Panc1 (cell line): ENCODE measurements around the gene LTF. TPM values are rescaled to one million over a fixed set of nuclear protein-coding genes. Genes with fewer than 3 reads are reported as not detected.

Source experiments
- ATAC-seq: fragments of 200-7000 bp; cut with Tn5 transposase; 2 replicates; pipeline ENCODE4 v1.9.1; 2020; ENCODE audit warnings: mild to moderate bottlenecking, moderate library complexity
- BruUV-seq: library from RNA; stranded (reverse); fragments of 400-500 nt; replicated peaks from 2 replicates; lab custom pipeline; 2021; lab: Mats Ljungman, UMichigan
- CTCF ChIA-PET: fragments of 300-600 bp; sonication (Branson Sonifier 250); formaldehyde crosslinking; loops from one replicate; lab custom pipeline; 2022; ENCODE audit warnings: antibody characterized with exemption; lab: Charles Lee
- POLR2A ChIA-PET: fragments of 300-600 bp; sonication (Branson Sonifier 250); formaldehyde crosslinking; loops from one replicate; lab custom pipeline; 2022; ENCODE audit warnings: antibody characterized with exemption; lab: Charles Lee
- DNase-seq: peaks from one replicate; pipeline ENCODE4 v3.0.0-alpha.2; 2010; ENCODE audit warnings: low read depth, low spot score
- H3K27ac ChIP-seq: 2 replicates; pipeline ENCODE4 v1.5.1; 2011; ENCODE audit warnings: mild to moderate bottlenecking, low read length, inconsistent platforms
- H3K27me3 ChIP-seq: fragments of 200-500 bp; sonication (Bioruptor generic); 2 replicates; pipeline ENCODE4 v1.6.0; 2014; ENCODE audit warnings: low read length, inconsistent platforms; ENCODE audit not compliant: control insufficient read depth, insufficient read depth
- H3K36me3 ChIP-seq: fragments of 200-500 bp; sonication (Bioruptor generic); 2 replicates; pipeline ENCODE4 v1.5.1; 2014; ENCODE audit warnings: inconsistent platforms, mild to moderate bottlenecking, low read length, moderate library complexity; ENCODE audit not compliant: control insufficient read depth, insufficient read depth
- H3K4me1 ChIP-seq: 2 replicates; pipeline ENCODE4 v1.5.1; 2011; ENCODE audit warnings: inconsistent platforms, mild to moderate bottlenecking, low read length, moderate library complexity; ENCODE audit not compliant: control insufficient read depth, insufficient read depth
- H3K4me3 ChIP-seq, 2 experiments: 2 replicates each; pipeline ENCODE4 v1.5.1; 2011 to 2012; ENCODE audit warnings: low read depth in 2 of 2, low read length in 2 of 2, mild to moderate bottlenecking in 2 of 2, inconsistent platforms in 1 of 2, moderate library complexity in 1 of 2
- H3K9me3 ChIP-seq: fragments of 200-500 bp; sonication (Bioruptor generic); 2 replicates; pipeline ENCODE4 v1.5.1; 2014; ENCODE audit warnings: low read depth, mild to moderate bottlenecking, inconsistent platforms, low read length, moderate library complexity; ENCODE audit not compliant: control insufficient read depth, insufficient read depth
- CTCF ChIP-seq: fragments of 450-650 bp; IDR thresholded peaks from 2 replicates; pipeline ENCODE4 v1.5.1; 2017; ENCODE audit warnings: mild to moderate bottlenecking
- POLR2AphosphoS5 ChIP-seq: IDR thresholded peaks from 2 replicates; pipeline ENCODE4 v1.6.1; 2012; ENCODE audit warnings: mild to moderate bottlenecking, low read depth, low read length, moderate library complexity
- REST ChIP-seq, 2 experiments: IDR thresholded peaks; 2 replicates each; pipeline ENCODE4 v1.6.1; 2011 to 2012; ENCODE audit warnings: low read depth in 2 of 2, control low read depth in 1 of 2, low read length in 1 of 2, mild to moderate bottlenecking in 1 of 2, moderate library complexity in 1 of 2; ENCODE audit not compliant: insufficient read depth in 1 of 2
- SIN3A ChIP-seq: IDR thresholded peaks from 2 replicates; pipeline ENCODE4 v1.6.1; 2012; ENCODE audit warnings: low read depth, mild to moderate bottlenecking, low read length, moderate library complexity, borderline replicate concordance; ENCODE audit not compliant: insufficient read depth
- TCF7L2 ChIP-seq: IDR thresholded peaks from 2 replicates; pipeline ENCODE4 v1.6.1; 2011; ENCODE audit warnings: mild to moderate bottlenecking, low read depth, low read length, inconsistent platforms
- in situ Hi-C: cut with HindIII; loops from 2 replicates; pipeline ENCODE4 v1.10.0; 2016; ENCODE audit warnings: low sequenced_read_pairs, low pct_unique_long_range_greater_than_20kb
- intact Hi-C: fragments of 100-400 bp; cut with micrococcal nuclease; formaldehyde crosslinking; loops from one replicate; pipeline ENCODE4 v1.10.0; 2022; ENCODE audit not compliant: unreplicated experiment
- total RNA-seq: library from RNA; stranded (reverse); gene quantifications from one replicate; pipeline ENCODE4 v1.2.1, GENCODE V29; 2021; ENCODE audit not compliant: unreplicated experiment

The LTF gene
- total RNA-seq, 1 experiment from 2014 or later = not detected

- H3K27me3 ChIP-seq = peaks cover 2% of the 10 kb centered on the region
- POLR2A ChIA-PET = no interaction called here
- no peaks in the 10 kb centered on the region for H3K4me1 ChIP-seq
- ATAC-seq = no peak
- intact Hi-C loops = no loop called here
- in situ Hi-C loops = no loop called here
- TF ChIP-seq REST (IDR thresholded peaks at IDR 0.05; ENCODE audit: insufficient read depth in 1 of 2, low read depth in 2 of 2, low read length in 1 of 2) = no peak
- no peak for TF ChIP-seq POLR2AphosphoS5
- no peak for TF ChIP-seq SIN3A
- no peaks in the 10 kb centered on the region for H3K9me3 ChIP-seq
- H3K4me3 ChIP-seq = no peak overlapping the region
- CTCF ChIA-PET = no interaction called here
- no TSS peak for BruUV-seq
- H3K36me3 ChIP-seq = no peaks in the 10 kb centered on the region
- no peak overlapping the region for H3K27ac ChIP-seq
- no peak for DNase-seq
Observed at GRCh38 chr3:46480491-46481195, 15.9 kb upstream of the LTF start.

GRCh38 chr3:46479696-46480095 lies 15.0 kb upstream of the LTF start:
- in situ Hi-C loops = no loop called here

More at GRCh38 chr3:46479696-46480095, 15.0 kb upstream of the LTF start:
- Histone ChIP-seq H3K27ac (no peak overlapping the region), H3K27me3 (peaks cover 2% of the 10 kb centered on the region), H3K4me1 (no peaks in the 10 kb centered on the region), H3K4me3 (no peak overlapping the region), H3K9me3 (no peaks in the 10 kb centered on the region), H3K36me3 (no peaks in the 10 kb centered on the region)
- CTCF ChIA-PET = no interaction called here
- DNase-seq (no peak), ATAC-seq (no peak)
- intact Hi-C loops = no loop called here
- POLR2A ChIA-PET = no interaction called here
- no TSS peak for BruUV-seq
- TF ChIP-seq REST (IDR thresholded peaks at IDR 0.05; ENCODE audit: insufficient read depth in 1 of 2, low read depth in 2 of 2, low read length in 1 of 2) (no peak), CTCF (no peak), SIN3A (no peak), POLR2AphosphoS5 (no peak), TCF7L2 (no peak)
